ENCODE measurements around the gene CCDC188. TPM values are rescaled to one million over a fixed set of nuclear protein-coding genes. Genes with fewer than 3 reads are reported as not detected.
A peak's percentile ranks its signal among the peaks of the same experiment; 100 is the strongest.

CCDC188 gene
- total RNA-seq, 1 experiment from 2014 or later: not detected

GRCh38 chr22:20132686-20133246 is 18.1 kb downstream of the CCDC188 start:
- Histone ChIP-seq H3K27me3 (ENCODE audit: low read length) (no peaks in the 10 kb centered on the region), H3K79me2 (ENCODE audit: low read length) (no peaks in the 10 kb centered on the region), H3K9ac (ENCODE audit: low read length) (peak overlapping the region; percentile 80), H4K20me1 (ENCODE audit: insufficient read depth, low read depth, low read length) (peaks cover 33% of the 10 kb centered on the region), H2AFZ (ENCODE audit: low read length) (no peak overlapping the region), H3K36me3 (ENCODE audit: insufficient read depth, low read length) (no peaks in the 10 kb centered on the region), H3K4me2 (ENCODE audit: low read depth, low read length, poor library complexity, severe bottlenecking) (peak overlapping the region; percentile 83), H3K9me3 (ENCODE audit: low read length) (no peaks in the 10 kb centered on the region), H3K9me2 (replicated peaks; ENCODE audit: insufficient read depth, low read length) (no peaks in the 10 kb centered on the region), H3K27ac (ENCODE audit: low read length) (no peak overlapping the region), H3K4me1 (ENCODE audit: low read length) (peaks cover 40% of the 10 kb centered on the region), H3K4me3 (ENCODE audit: low read length) (peak overlapping the region; percentile 81)
- DNase-seq: no peak

- DNase-seq: peak; percentile 54
- H4K20me1 ChIP-seq (ENCODE audit: insufficient read depth, low read depth, low read length): peaks cover 33% of the 10 kb centered on the region
- H3K79me2 ChIP-seq (ENCODE audit: low read length): no peaks in the 10 kb centered on the region
- no peaks in the 10 kb centered on the region for H3K9me3 ChIP-seq (ENCODE audit: low read length)
- H3K4me3 ChIP-seq (ENCODE audit: low read length): peak overlapping the region; percentile 81
- no peaks in the 10 kb centered on the region for H3K27me3 ChIP-seq (ENCODE audit: low read length)
- H2AFZ ChIP-seq (ENCODE audit: low read length): no peak overlapping the region; the same call in 1 of the 2 replicates
- H3K27ac ChIP-seq (ENCODE audit: low read length): no peak overlapping the region
- no peaks in the 10 kb centered on the region for H3K36me3 ChIP-seq (ENCODE audit: insufficient read depth, low read length)
- no peaks in the 10 kb centered on the region for H3K9me2 ChIP-seq (replicated peaks; ENCODE audit: insufficient read depth, low read length)
- H3K9ac ChIP-seq (ENCODE audit: low read length): peak overlapping the region; percentile 80
- H3K4me2 ChIP-seq (ENCODE audit: low read depth, low read length, poor library complexity, severe bottlenecking): peak overlapping the region; percentile 83
- peaks cover 33% of the 10 kb centered on the region for H3K4me1 ChIP-seq (ENCODE audit: low read length)
Measured at GRCh38 chr22:20131859-20132685, 18.8 kb downstream of the CCDC188 start.

GRCh38 chr22:20131597-20131858 is 19.3 kb downstream of the CCDC188 start, which contains the start of gene ZDHHC8:
Gene ZDHHC8 (plus strand): TSS chr22:20131804. CDS start chr22:20131948, 144 bp downstream.
- peak within 1 kb of the TSS; percentile 60 for H3K27ac ChIP-seq (ENCODE audit: low read length)
- peak within 1 kb of the TSS; percentile 88 for H3K4me3 ChIP-seq (ENCODE audit: low read length)
- peak within 1 kb of the TSS; percentile 92 for H3K4me2 ChIP-seq (ENCODE audit: low read depth, low read length, poor library complexity, severe bottlenecking)
- H3K27me3 ChIP-seq (ENCODE audit: low read length): no peaks in the 10 kb centered on the region
- H3K36me3 ChIP-seq (ENCODE audit: insufficient read depth, low read length): no peaks in the 10 kb centered on the region
- DNase-seq: peak; percentile 67
- peaks cover 31% of the 10 kb centered on the region for H3K4me1 ChIP-seq (ENCODE audit: low read length)
- H3K79me2 ChIP-seq (ENCODE audit: low read length): no peaks in the 10 kb centered on the region
- peak within 1 kb of the TSS; percentile 71; the same call in 1 of the 2 replicates for H2AFZ ChIP-seq (ENCODE audit: low read length)
- H3K9ac ChIP-seq (ENCODE audit: low read length): peak within 1 kb of the TSS; percentile 89
- H3K9me3 ChIP-seq (ENCODE audit: low read length): no peaks in the 10 kb centered on the region
- no peaks in the 10 kb centered on the region for H3K9me2 ChIP-seq (replicated peaks; ENCODE audit: insufficient read depth, low read length)
- peaks cover 31% of the 10 kb centered on the region for H4K20me1 ChIP-seq (ENCODE audit: insufficient read depth, low read depth, low read length)

GRCh38 chr22:20130731-20131596 is 19.9 kb downstream of the CCDC188 start:
- H3K4me1 ChIP-seq (ENCODE audit: low read length): peaks cover 31% of the 10 kb centered on the region
- peaks cover 27% of the 10 kb centered on the region for H4K20me1 ChIP-seq (ENCODE audit: insufficient read depth, low read depth, low read length)
- peak overlapping the region; percentile 92 for H3K4me2 ChIP-seq (ENCODE audit: low read depth, low read length, poor library complexity, severe bottlenecking)
- peaks cover 2% of the 10 kb centered on the region; the same call in 1 of the 2 replicates for H3K36me3 ChIP-seq (ENCODE audit: insufficient read depth, low read length)
- H3K27ac ChIP-seq (ENCODE audit: low read length): peak overlapping the region; percentile 60
- H3K9ac ChIP-seq (ENCODE audit: low read length): peak overlapping the region; percentile 89
- DNase-seq: peak; percentile 87
- H3K9me3 ChIP-seq (ENCODE audit: low read length): no peaks in the 10 kb centered on the region
- peak overlapping the region; percentile 71; the same call in 1 of the 2 replicates for H2AFZ ChIP-seq (ENCODE audit: low read length)
- no peaks in the 10 kb centered on the region for H3K79me2 ChIP-seq (ENCODE audit: low read length)
- H3K4me3 ChIP-seq (ENCODE audit: low read length): peak overlapping the region; percentile 88
- no peaks in the 10 kb centered on the region for H3K27me3 ChIP-seq (ENCODE audit: low read length)
- H3K9me2 ChIP-seq (replicated peaks; ENCODE audit: insufficient read depth, low read length): no peaks in the 10 kb centered on the region

GRCh38 chr22:20130319-20130718 is 20.5 kb downstream of the CCDC188 start:
- DNase-seq: peak; percentile 52
- H3K27me3 ChIP-seq (ENCODE audit: low read length): no peaks in the 10 kb centered on the region
- no peak overlapping the region; the same call in 1 of the 2 replicates for H2AFZ ChIP-seq (ENCODE audit: low read length)
- peak overlapping the region; percentile 88; the same call in 1 of the 2 replicates for H3K4me3 ChIP-seq (ENCODE audit: low read length)
- peak overlapping the region; percentile 89 for H3K9ac ChIP-seq (ENCODE audit: low read length)
- H3K9me3 ChIP-seq (ENCODE audit: low read length): no peaks in the 10 kb centered on the region
- peaks cover 7% of the 10 kb centered on the region; the same call in 1 of the 2 replicates for H3K36me3 ChIP-seq (ENCODE audit: insufficient read depth, low read length)
- H4K20me1 ChIP-seq (ENCODE audit: insufficient read depth, low read depth, low read length): peaks cover 28% of the 10 kb centered on the region
- no peaks in the 10 kb centered on the region for H3K79me2 ChIP-seq (ENCODE audit: low read length)
- H3K9me2 ChIP-seq (replicated peaks; ENCODE audit: insufficient read depth, low read length): no peaks in the 10 kb centered on the region
- H3K4me2 ChIP-seq (ENCODE audit: low read depth, low read length, poor library complexity, severe bottlenecking): peak overlapping the region; percentile 92
- H3K27ac ChIP-seq (ENCODE audit: low read length): peak overlapping the region; percentile 40; the same call in 1 of the 2 replicates
- H3K4me1 ChIP-seq (ENCODE audit: low read length): peaks cover 25% of the 10 kb centered on the region

- Histone ChIP-seq H3K9me3 (ENCODE audit: low read length) (no peaks in the 10 kb centered on the region), H3K4me2 (ENCODE audit: low read depth, low read length, poor library complexity, severe bottlenecking) (no peak overlapping the region), H3K4me1 (ENCODE audit: low read length) (peaks cover 23% of the 10 kb centered on the region), H3K9ac (ENCODE audit: low read length) (no peak overlapping the region), H3K4me3 (ENCODE audit: low read length) (no peak overlapping the region), H3K27ac (ENCODE audit: low read length) (no peak overlapping the region), H3K36me3 (ENCODE audit: insufficient read depth, low read length) (peaks cover 7% of the 10 kb centered on the region; the same call in 1 of the 2 replicates), H4K20me1 (ENCODE audit: insufficient read depth, low read depth, low read length) (peaks cover 25% of the 10 kb centered on the region), H3K9me2 (replicated peaks; ENCODE audit: insufficient read depth, low read length) (no peaks in the 10 kb centered on the region), H3K27me3 (ENCODE audit: low read length) (no peaks in the 10 kb centered on the region), H3K79me2 (ENCODE audit: low read length) (no peaks in the 10 kb centered on the region), H2AFZ (ENCODE audit: low read length) (no peak overlapping the region)
- no peak for DNase-seq
Measured at GRCh38 chr22:20129747-20130014, 21.2 kb downstream of the CCDC188 start.

GRCh38 chr22:20128902-20129746 is 21.7 kb downstream of the CCDC188 start:
- no peak overlapping the region for H2AFZ ChIP-seq (ENCODE audit: low read length)
- DNase-seq: peak; percentile 83
- peaks cover 23% of the 10 kb centered on the region for H3K4me1 ChIP-seq (ENCODE audit: low read length)
- H3K36me3 ChIP-seq (ENCODE audit: insufficient read depth, low read length): peaks cover 7% of the 10 kb centered on the region; the same call in 1 of the 2 replicates
- H3K79me2 ChIP-seq (ENCODE audit: low read length): no peaks in the 10 kb centered on the region
- no peaks in the 10 kb centered on the region for H3K27me3 ChIP-seq (ENCODE audit: low read length)
- peak overlapping the region; percentile 18; the same call in 1 of the 2 replicates for H3K27ac ChIP-seq (ENCODE audit: low read length)
- H3K4me2 ChIP-seq (ENCODE audit: low read depth, low read length, poor library complexity, severe bottlenecking): no peak overlapping the region
- no peaks in the 10 kb centered on the region for H3K9me3 ChIP-seq (ENCODE audit: low read length)
- H3K4me3 ChIP-seq (ENCODE audit: low read length): no peak overlapping the region
- peaks cover 25% of the 10 kb centered on the region for H4K20me1 ChIP-seq (ENCODE audit: insufficient read depth, low read depth, low read length)
- no peaks in the 10 kb centered on the region for H3K9me2 ChIP-seq (replicated peaks; ENCODE audit: insufficient read depth, low read length)
- H3K9ac ChIP-seq (ENCODE audit: low read length): no peak overlapping the region
